IPS-15b (cell line): Measurements from ENCODE around the gene SAXO2.
"Not testable (repeated sequence)": the region's sequence is repeated elsewhere in the genome, so short reads cannot be mapped to it uniquely, and the experiment has no call there.

Experiments used
- H3K27me3 ChIP-seq: one replicate; pipeline ENCODE4 v1.6.1; 2013; ENCODE audit warnings: low read length; ENCODE audit not compliant: control insufficient read depth, insufficient read depth
- H3K36me3 ChIP-seq: one replicate; pipeline ENCODE4 v1.6.1; 2013; ENCODE audit warnings: low read length; ENCODE audit not compliant: control insufficient read depth, insufficient read depth
- H3K4me1 ChIP-seq: one replicate; pipeline ENCODE4 v1.6.1; 2013; ENCODE audit warnings: mild to moderate bottlenecking, low read length; ENCODE audit not compliant: control insufficient read depth, insufficient read depth
- H3K4me3 ChIP-seq: one replicate; pipeline ENCODE4 v1.5.1; 2013; ENCODE audit warnings: low read depth, low read length
- H3K9ac ChIP-seq: one replicate; pipeline ENCODE4 v1.6.1; 2013; ENCODE audit warnings: low read depth, mild to moderate bottlenecking, low read length
- H3K9me3 ChIP-seq: one replicate; pipeline ENCODE4 v1.6.1; 2013; ENCODE audit warnings: mild to moderate bottlenecking, low read length; ENCODE audit not compliant: control insufficient read depth, insufficient read depth

SAXO2 gene

GRCh38 chr15:82262422-82263026 lies at the start of gene SAXO2, which contains the start of gene EFL1:
TSS of gene SAXO2 (plus strand) at chr15:82262818. CDS start at chr15:82262880, 62 bp downstream.
TSS of gene EFL1 (minus strand) at chr15:82262734. CDS start at chr15:82261778, 956 bp downstream.
- no peaks in the 10 kb centered on the region for H3K9me3 ChIP-seq
- peaks cover 13% of the 10 kb centered on the region for H3K4me1 ChIP-seq
- H3K9ac ChIP-seq: peak within 1 kb of the TSS; percentile 30
- H3K36me3 ChIP-seq: no peaks in the 10 kb centered on the region
- H3K4me3 ChIP-seq: peak within 1 kb of the TSS; percentile 82
- no peaks in the 10 kb centered on the region for H3K27me3 ChIP-seq

GRCh38 chr15:82216092-82216491 lies 46.5 kb upstream of the SAXO2 start:
- H3K9me3 ChIP-seq, H3K4me1 ChIP-seq, H3K27me3 ChIP-seq, H3K4me3 ChIP-seq, H3K36me3 ChIP-seq, H3K9ac ChIP-seq: not testable (repeated sequence)

- H3K4me1 ChIP-seq, H3K27me3 ChIP-seq, H3K4me3 ChIP-seq, H3K9ac ChIP-seq, H3K36me3 ChIP-seq, H3K9me3 ChIP-seq: not testable (repeated sequence)
Measured at GRCh38 chr15:82221535-82221934, 41.1 kb upstream of the SAXO2 start.

- H3K9me3 ChIP-seq: no peaks in the 10 kb centered on the region
- H3K36me3 ChIP-seq: no peaks in the 10 kb centered on the region
- no peak overlapping the region for H3K4me3 ChIP-seq
- H3K9ac ChIP-seq: no peak overlapping the region
- H3K4me1 ChIP-seq: no peaks in the 10 kb centered on the region
- no peaks in the 10 kb centered on the region for H3K27me3 ChIP-seq
Measured at GRCh38 chr15:82228750-82229149, 33.9 kb upstream of the SAXO2 start.

- H3K4me1 ChIP-seq: no peaks in the 10 kb centered on the region
- no peaks in the 10 kb centered on the region for H3K27me3 ChIP-seq
- H3K36me3 ChIP-seq: no peaks in the 10 kb centered on the region
- no peaks in the 10 kb centered on the region for H3K9me3 ChIP-seq
- H3K4me3 ChIP-seq: no peak overlapping the region
- H3K9ac ChIP-seq: no peak overlapping the region
Measured at GRCh38 chr15:82231233-82231632, 31.4 kb upstream of the SAXO2 start.

GRCh38 chr15:82231842-82232241 lies 30.8 kb upstream of the SAXO2 start:
- Histone ChIP-seq H3K9ac (no peak overlapping the region), H3K27me3 (no peaks in the 10 kb centered on the region), H3K4me1 (no peaks in the 10 kb centered on the region), H3K36me3 (no peaks in the 10 kb centered on the region), H3K4me3 (no peak overlapping the region), H3K9me3 (no peaks in the 10 kb centered on the region)

GRCh38 chr15:82237944-82238534 lies 24.6 kb upstream of the SAXO2 start:
- not testable (repeated sequence) for H3K36me3 ChIP-seq, H3K9me3 ChIP-seq, H3K27me3 ChIP-seq, H3K4me3 ChIP-seq, H3K4me1 ChIP-seq, H3K9ac ChIP-seq

GRCh38 chr15:82239685-82240391 lies 22.8 kb upstream of the SAXO2 start:
- Histone ChIP-seq H3K4me1 (no peaks in the 10 kb centered on the region), H3K9ac (no peak overlapping the region), H3K9me3 (no peaks in the 10 kb centered on the region), H3K27me3 (no peaks in the 10 kb centered on the region), H3K4me3 (no peak overlapping the region), H3K36me3 (no peaks in the 10 kb centered on the region)

- H3K4me3 ChIP-seq, H3K36me3 ChIP-seq, H3K4me1 ChIP-seq, H3K27me3 ChIP-seq, H3K9ac ChIP-seq, H3K9me3 ChIP-seq: not testable (repeated sequence)
Measured at GRCh38 chr15:82241836-82242499, 20.6 kb upstream of the SAXO2 start.

GRCh38 chr15:82243644-82244043 lies 19.0 kb upstream of the SAXO2 start:
- not testable (repeated sequence) for H3K9ac ChIP-seq, H3K36me3 ChIP-seq, H3K9me3 ChIP-seq, H3K4me1 ChIP-seq, H3K4me3 ChIP-seq, H3K27me3 ChIP-seq

- not testable (repeated sequence) for H3K36me3 ChIP-seq, H3K27me3 ChIP-seq, H3K4me3 ChIP-seq, H3K9ac ChIP-seq, H3K9me3 ChIP-seq, H3K4me1 ChIP-seq
Measured at GRCh38 chr15:82245956-82246355, 16.7 kb upstream of the SAXO2 start.

DNA sequence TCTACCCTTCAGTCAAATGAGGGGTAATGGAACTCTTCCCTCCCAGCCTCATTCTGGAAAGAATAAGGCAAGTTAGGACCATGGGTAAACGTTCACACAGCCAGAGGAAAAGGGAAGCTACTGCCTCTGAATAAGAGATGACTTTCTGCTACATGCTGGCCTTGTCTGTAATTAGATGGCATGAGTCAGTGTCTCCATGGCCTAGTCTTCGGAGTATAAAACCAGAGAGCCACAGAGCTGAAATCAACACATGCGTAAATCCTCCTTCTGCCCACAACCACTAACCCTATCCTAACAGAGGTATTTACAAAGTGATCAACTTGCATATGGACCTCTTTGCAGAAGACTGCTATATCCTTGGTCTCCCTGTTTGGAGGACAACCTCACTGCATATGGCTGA lies 14.4 kb upstream of the SAXO2 start:
- H3K4me3 ChIP-seq, H3K9ac ChIP-seq, H3K27me3 ChIP-seq, H3K36me3 ChIP-seq, H3K4me1 ChIP-seq, H3K9me3 ChIP-seq: not testable (repeated sequence)
